ENCODE results near the gene ASB7.

ASB7 gene

GRCh38 chr15:100663086-100663914, 60.9 kb downstream of the ASB7 start:
- POLR2A ChIA-PET: no interaction called here
- TF ChIP-seq ZNF670 (tag by site-specific recombination; IDR thresholded peaks at IDR 0.05; ENCODE audit: low read depth) (no peak), ZIC2 (tag by site-specific recombination; IDR thresholded peaks at IDR 0.05) (0 out of 2 replicates have a peak, but pooled peaks have one; percentile 26)
- Histone ChIP-seq H3K9me3 (ENCODE audit: control insufficient read depth, insufficient read depth, low read depth, low read length) (no peaks in the 10 kb centered on the region), H3K4me1 (ENCODE audit: control insufficient read depth, insufficient read depth, low read length) (no peaks in the 10 kb centered on the region), H3K27ac (ENCODE audit: extremely low read depth, low read depth, low read length) (no peak overlapping the region), H3K4me3 (ENCODE audit: low read depth, low read length) (no peak overlapping the region), H3K36me3 (ENCODE audit: control insufficient read depth in 2 of 2, insufficient read depth in 1 of 2, low read length in 2 of 2) (no peaks in the 10 kb centered on the region)
- CTCF ChIA-PET: interaction anchor here (0.6 to 1.3 kb wide), 3 partner anchors 9 to 275 kb away, joined by 3 to 5 read pairs (median 3); no protein-coding TSS in a partner anchor

- no peak for TF ChIP-seq MEIS1 (CRISPR knock-in tag; IDR thresholded peaks at IDR 0.05; ENCODE audit: borderline replicate concordance)
- TF ChIP-seq, protein P1, sequence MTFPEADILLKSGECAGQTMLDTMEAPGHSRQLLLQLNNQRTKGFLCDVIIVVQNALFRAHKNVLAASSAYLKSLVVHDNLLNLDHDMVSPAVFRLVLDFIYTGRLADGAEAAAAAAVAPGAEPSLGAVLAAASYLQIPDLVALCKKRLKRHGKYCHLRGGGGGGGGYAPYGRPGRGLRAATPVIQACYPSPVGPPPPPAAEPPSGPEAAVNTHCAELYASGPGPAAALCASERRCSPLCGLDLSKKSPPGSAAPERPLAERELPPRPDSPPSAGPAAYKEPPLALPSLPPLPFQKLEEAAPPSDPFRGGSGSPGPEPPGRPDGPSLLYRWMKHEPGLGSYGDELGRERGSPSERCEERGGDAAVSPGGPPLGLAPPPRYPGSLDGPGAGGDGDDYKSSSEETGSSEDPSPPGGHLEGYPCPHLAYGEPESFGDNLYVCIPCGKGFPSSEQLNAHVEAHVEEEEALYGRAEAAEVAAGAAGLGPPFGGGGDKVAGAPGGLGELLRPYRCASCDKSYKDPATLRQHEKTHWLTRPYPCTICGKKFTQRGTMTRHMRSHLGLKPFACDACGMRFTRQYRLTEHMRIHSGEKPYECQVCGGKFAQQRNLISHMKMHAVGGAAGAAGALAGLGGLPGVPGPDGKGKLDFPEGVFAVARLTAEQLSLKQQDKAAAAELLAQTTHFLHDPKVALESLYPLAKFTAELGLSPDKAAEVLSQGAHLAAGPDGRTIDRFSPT (tag by site-specific recombination; IDR thresholded peaks at IDR 0.05): no peak
- TF ChIP-seq, protein P2, sequence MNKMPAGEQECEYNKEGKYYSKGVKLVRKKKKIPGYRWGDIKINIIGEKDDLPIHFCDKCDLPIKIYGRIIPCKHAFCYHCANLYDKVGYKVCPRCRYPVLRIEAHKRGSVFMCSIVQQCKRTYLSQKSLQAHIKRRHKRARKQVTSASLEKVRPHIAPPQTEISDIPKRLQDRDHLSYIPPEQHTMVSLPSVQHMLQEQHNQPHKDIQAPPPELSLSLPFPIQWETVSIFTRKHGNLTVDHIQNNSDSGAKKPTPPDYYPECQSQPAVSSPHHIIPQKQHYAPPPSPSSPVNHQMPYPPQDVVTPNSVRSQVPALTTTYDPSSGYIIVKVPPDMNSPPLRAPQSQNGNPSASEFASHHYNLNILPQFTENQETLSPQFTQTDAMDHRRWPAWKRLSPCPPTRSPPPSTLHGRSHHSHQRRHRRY (tag by site-specific recombination; IDR thresholded peaks at IDR 0.05): no peak
- ChIA-PET CTCF (interaction anchor here (0.6 to 1.3 kb wide), 2 partner anchors 13 to 274 kb away, joined by 3 to 5 read pairs; no protein-coding TSS in a partner anchor), POLR2A (no interaction called here)
- no peak overlapping the region for H3K27ac ChIP-seq (ENCODE audit: extremely low read depth, low read depth, low read length)
- H3K36me3 ChIP-seq (ENCODE audit: control insufficient read depth in 2 of 2, insufficient read depth in 1 of 2, low read length in 2 of 2): no peaks in the 10 kb centered on the region
- H3K4me1 ChIP-seq (ENCODE audit: control insufficient read depth, insufficient read depth, low read length): no peaks in the 10 kb centered on the region
- no peaks in the 10 kb centered on the region for H3K9me3 ChIP-seq (ENCODE audit: control insufficient read depth, insufficient read depth, low read depth, low read length)
- no peak overlapping the region for H3K4me3 ChIP-seq (ENCODE audit: low read depth, low read length)
Measured at GRCh38 chr15:100663915-100664281, 61.5 kb downstream of the ASB7 start.

- Histone ChIP-seq H3K4me1 (ENCODE audit: control insufficient read depth, insufficient read depth, low read length) (no peaks in the 10 kb centered on the region), H3K4me3 (ENCODE audit: low read depth, low read length) (no peak overlapping the region), H3K9me3 (ENCODE audit: control insufficient read depth, insufficient read depth, low read depth, low read length) (no peaks in the 10 kb centered on the region), H3K27ac (ENCODE audit: extremely low read depth, low read depth, low read length) (no peak overlapping the region), H3K36me3 (ENCODE audit: control insufficient read depth in 2 of 2, insufficient read depth in 1 of 2, low read length in 2 of 2) (no peaks in the 10 kb centered on the region)
- TF ChIP-seq ZNF302 (tag by site-specific recombination; IDR thresholded peaks at IDR 0.05; ENCODE audit: low read depth) (no peak), ZNF211 (tag by site-specific recombination; IDR thresholded peaks at IDR 0.05; ENCODE audit: low read depth) (no peak), ZNF624 (tag by site-specific recombination; IDR thresholded peaks at IDR 0.05) (no peak), ZNF350 (tag by site-specific recombination; IDR thresholded peaks at IDR 0.05) (no peak), ZNF48 (tag by site-specific recombination; IDR thresholded peaks at IDR 0.05) (no peak), ZBTB7A (tag by site-specific recombination; IDR thresholded peaks at IDR 0.05; ENCODE audit: low read depth) (no peak), ZNF561 (tag by site-specific recombination; IDR thresholded peaks at IDR 0.05; ENCODE audit: borderline replicate concordance) (no peak), ZNF571 (tag by site-specific recombination; IDR thresholded peaks at IDR 0.05) (no peak), ZBTB20 (tag by site-specific recombination; IDR thresholded peaks at IDR 0.05) (no peak), ZNF701 (tag by site-specific recombination; IDR thresholded peaks at IDR 0.05) (no peak), ZNF155 (tag by site-specific recombination; IDR thresholded peaks at IDR 0.05) (no peak), ZNF626 (tag by site-specific recombination; IDR thresholded peaks at IDR 0.05) (no peak), SCRT2 (tag by site-specific recombination; IDR thresholded peaks at IDR 0.05) (no peak), ZNF114 (tag by site-specific recombination; IDR thresholded peaks at IDR 0.05) (no peak), REST (tag by site-specific recombination; IDR thresholded peaks at IDR 0.05) (no peak)
- TF ChIP-seq, protein P3, sequence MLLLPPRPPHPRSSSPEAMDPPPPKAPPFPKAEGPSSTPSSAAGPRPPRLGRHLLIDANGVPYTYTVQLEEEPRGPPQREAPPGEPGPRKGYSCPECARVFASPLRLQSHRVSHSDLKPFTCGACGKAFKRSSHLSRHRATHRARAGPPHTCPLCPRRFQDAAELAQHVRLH (tag by site-specific recombination; IDR thresholded peaks at IDR 0.05): no peak
- CTCF ChIA-PET: interaction anchor here (0.6 kb wide), 1 partner anchor 30 kb away, joined by 4 read pairs; no protein-coding TSS in a partner anchor
- POLR2A ChIA-PET: no interaction called here
Measured at GRCh38 chr15:100665570-100665969, 63.2 kb downstream of the ASB7 start.

Measured in HEK293 (cell line).